ENCODE data around the gene FMNL3.
A peak's percentile ranks its signal among the peaks of the same experiment; 100 is the strongest.

The FMNL3 gene

GRCh38 chr12:49678711-49679110 lies 28.5 kb downstream of the FMNL3 start:
- H3K4me3 ChIP-seq (ENCODE audit: control insufficient read depth, low read depth, low read length): no peak overlapping the region
- DNase-seq (ENCODE audit: low read depth): no peak
- TF ChIP-seq CTCF (IDR thresholded peaks at IDR 0.05; ENCODE audit: control insufficient read depth, insufficient read depth, low read depth, low read length, missing control alignments): no peak

GRCh38 chr12:49675137-49675536 lies 32.1 kb downstream of the FMNL3 start:
- DNase-seq (ENCODE audit: low read depth): no peak
- H3K4me3 ChIP-seq (ENCODE audit: control insufficient read depth, low read depth, low read length): no peak overlapping the region
- TF ChIP-seq CTCF (IDR thresholded peaks at IDR 0.05; ENCODE audit: control insufficient read depth, insufficient read depth, low read depth, low read length, missing control alignments): no peak

GRCh38 chr12:49674318-49674981 lies 32.8 kb downstream of the FMNL3 start:
- TF ChIP-seq CTCF (IDR thresholded peaks at IDR 0.05; ENCODE audit: control insufficient read depth, insufficient read depth, low read depth, low read length, missing control alignments): no peak
- no peak for DNase-seq (ENCODE audit: low read depth)
- H3K4me3 ChIP-seq (ENCODE audit: control insufficient read depth, low read depth, low read length): no peak overlapping the region

GRCh38 chr12:49673446-49674317 lies 33.5 kb downstream of the FMNL3 start:
- peak; percentile 40 for TF ChIP-seq CTCF (IDR thresholded peaks at IDR 0.05; ENCODE audit: control insufficient read depth, insufficient read depth, low read depth, low read length, missing control alignments)
- H3K4me3 ChIP-seq (ENCODE audit: control insufficient read depth, low read depth, low read length): no peak overlapping the region
- peak; percentile 76 for DNase-seq (ENCODE audit: low read depth)

- TF ChIP-seq CTCF (IDR thresholded peaks at IDR 0.05; ENCODE audit: control insufficient read depth, insufficient read depth, low read depth, low read length, missing control alignments): no peak
- H3K4me3 ChIP-seq (ENCODE audit: control insufficient read depth, low read depth, low read length): no peak overlapping the region
- no peak for DNase-seq (ENCODE audit: low read depth)
Measured at GRCh38 chr12:49672301-49673217, 34.6 kb downstream of the FMNL3 start.

All from AG09309 (cell line).